Femur (tissue), 1 donor: Measurements from ENCODE around the gene EVL.
"Not testable (repeated sequence)": the region's sequence is repeated elsewhere in the genome, so short reads cannot be mapped to it uniquely, and the experiment has no call there.

ENCODE experiments used
- DNase-seq: peaks from one replicate; pipeline ENCODE4 v3.0.0-alpha.2; 2017

EVL gene

GRCh38 chr14:100149851-100150611 is 84.8 kb downstream of the EVL start:
- no peak for DNase-seq

GRCh38 chr14:100150932-100151587 is 85.8 kb downstream of the EVL start:
- DNase-seq = no peak

GRCh38 chr14:100152091-100152490 is 86.9 kb downstream of the EVL start:
- DNase-seq = no peak

- DNase-seq = no peak
Measured at GRCh38 chr14:100153560-100153959, 88.3 kb downstream of the EVL start.

- no peak for DNase-seq
Measured at GRCh38 chr14:100155049-100155621, 89.9 kb downstream of the EVL start.

GRCh38 chr14:100155756-100156616 is 90.8 kb downstream of the EVL start:
- no peak for DNase-seq

- DNase-seq = no peak
Measured at GRCh38 chr14:100156776-100157175, 91.6 kb downstream of the EVL start.

- DNase-seq = not testable (repeated sequence)
Measured at GRCh38 chr14:100157548-100158232, 92.5 kb downstream of the EVL start.

- DNase-seq = no peak
Measured at GRCh38 chr14:100158566-100159093, 93.4 kb downstream of the EVL start.

GRCh38 chr14:100159094-100159864 is 94.1 kb downstream of the EVL start, which contains the start of gene DEGS2:
TSS of gene DEGS2 (minus strand) at chr14:100159645. CDS start at chr14:100159587, 58 bp downstream.
- DNase-seq = no peak

GRCh38 chr14:100159865-100160533 is 94.8 kb downstream of the EVL start:
- no peak for DNase-seq

- no peak for DNase-seq
Measured at GRCh38 chr14:100160534-100160916, 95.3 kb downstream of the EVL start.

GRCh38 chr14:100165376-100165775 is 100.2 kb downstream of the EVL start:
- DNase-seq = no peak

GRCh38 chr14:100165831-100166440 is 100.7 kb downstream of the EVL start:
- no peak for DNase-seq

- DNase-seq = no peak
Measured at GRCh38 chr14:100168506-100168905, 103.3 kb downstream of the EVL start.

- DNase-seq = no peak
Measured at GRCh38 chr14:100170880-100171279, 105.7 kb downstream of the EVL start.

GRCh38 chr14:100172811-100173210 is 107.6 kb downstream of the EVL start:
- no peak for DNase-seq

GRCh38 chr14:100173353-100173752 is 108.1 kb downstream of the EVL start:
- DNase-seq = no peak

- no peak for DNase-seq
Measured at GRCh38 chr14:100176811-100177327, 111.6 kb downstream of the EVL start.

GRCh38 chr14:100178691-100179090 is 113.5 kb downstream of the EVL start:
- DNase-seq = no peak
